K562 (cell line): ENCODE measurements around the gene BTBD2. TPM values are rescaled to one million over a fixed set of nuclear protein-coding genes. Genes with fewer than 3 reads are reported as not detected.

ENCODE experiments used
- ELF4 ChIP-seq: fragments of 450-650 bp; formaldehyde crosslinking; IDR thresholded peaks from 2 replicates; pipeline ENCODE4 v1.4.0; 2022; ENCODE audit warnings: missing genetic modification characterization
- HDAC2 ChIP-seq: fragments of 450-650 bp; IDR thresholded peaks from 2 replicates; pipeline ENCODE4 v1.6.1; 2016; ENCODE audit warnings: mild to moderate bottlenecking
- polyA plus RNA-seq, 8 experiments: library from polyadenylated mRNA; depleted of rRNA in 4 of 8; stranded (reverse) in 5 of 8; unstranded in 3 of 8; fragments of >200 nt; fragmentation: Nextera tagmentation in 2 of 8; fragmentation: Illumina TruSeq in 1 of 8; extraction: Ambion mirVana in 2 of 8; extraction: Trizol in 1 of 8; gene quantifications; 2 replicates each; pipeline versions ENCODE4 v1.2.1 to v1.2.3, GENCODE V29; 2011 to 2014; ENCODE audit warnings: inconsistent platforms in 1 of 8, missing spikeins in 1 of 8
- total RNA-seq, 7 experiments: library from RNA; depleted of rRNA in 6 of 7; stranded (reverse); fragments of >200 nt in 6 of 7; fragmentation: Illumina TruSeq in 2 of 7; extraction: Trizol in 2 of 7; gene quantifications; 2 replicates each; pipeline versions ENCODE4 v1.2.1 to v1.2.3, GENCODE V29; 2011 to 2021; ENCODE audit warnings: low replicate concordance in 1 of 7
- TF ChIP-seq, protein P1 (sequence below), 3 experiments: fragments of 200-800 bp in 1 of 3; sonication (Bioruptor generic) in 1 of 3; sonication (generic) in 1 of 3; formaldehyde crosslinking in 1 of 3; IDR thresholded peaks; 2 replicates each; pipeline versions ENCODE4 v1.6.1 to v1.8.0; 2016 to 2022; ENCODE audit warnings: mild to moderate bottlenecking in 2 of 3, missing compliant biosample characterization in 2 of 3, missing genetic modification characterization in 2 of 3, missing genetic modification reagents in 1 of 3
- TF ChIP-seq, protein P2 (sequence below): sonication (generic); formaldehyde crosslinking; IDR thresholded peaks from 2 replicates; pipeline ENCODE4 v1.8.1; 2023; ENCODE audit warnings: mild to moderate bottlenecking, missing genetic modification reagents
- TF ChIP-seq, protein P3 (sequence below): fragments of 450-650 bp; formaldehyde crosslinking; IDR thresholded peaks from 2 replicates; pipeline ENCODE4 v1.4.0; 2022; ENCODE audit warnings: missing genetic modification characterization

Gene BTBD2
- total and polyA plus RNA-seq, 9 of the 15 experiments (the other 6 are each of a cell fraction or from before 2014, with no cell fraction given) = 0.10 to 15.6 (median 6.9) TPM

DNA sequence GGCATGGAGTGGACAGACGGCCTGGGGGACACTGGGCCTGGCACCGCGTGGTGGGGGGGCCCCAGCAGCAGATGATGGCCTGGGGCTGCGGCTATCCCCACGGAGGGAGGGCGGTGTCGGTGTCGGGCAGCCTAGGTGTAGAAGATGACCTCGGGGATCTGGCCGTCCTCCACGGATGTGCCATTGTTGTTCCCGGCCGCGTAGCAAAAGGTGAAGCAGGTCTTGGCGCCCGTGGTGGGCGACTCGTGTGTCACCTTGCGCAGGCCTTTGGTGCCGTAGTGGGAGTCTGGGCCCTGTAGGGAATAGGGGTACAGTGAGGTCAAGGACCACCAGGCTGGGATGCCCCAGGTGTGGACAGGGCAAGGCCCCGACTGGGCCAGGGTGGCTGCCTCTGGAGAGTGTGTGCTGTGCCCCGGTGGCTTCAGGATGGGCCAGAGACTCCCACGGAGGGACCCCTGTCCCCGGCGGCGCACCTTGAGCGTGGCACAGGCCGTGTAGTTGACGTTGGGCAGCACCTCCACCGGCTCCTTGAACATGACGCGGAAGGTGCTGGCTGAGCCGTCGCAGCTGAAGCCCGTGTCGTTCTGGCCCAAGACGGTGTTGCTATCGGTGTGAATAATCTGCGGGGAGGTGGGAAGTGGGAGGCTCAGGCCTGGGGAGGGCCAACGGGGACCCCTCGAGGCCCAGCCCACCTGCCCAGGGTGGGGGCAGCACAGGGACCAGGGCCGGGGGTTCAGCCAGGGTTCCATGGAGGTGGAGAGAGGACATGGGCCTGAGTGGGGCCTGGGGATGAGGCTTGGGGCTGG lies 29.0 kb downstream of the BTBD2 start (continued):
- TF ChIP-seq, protein P1, sequence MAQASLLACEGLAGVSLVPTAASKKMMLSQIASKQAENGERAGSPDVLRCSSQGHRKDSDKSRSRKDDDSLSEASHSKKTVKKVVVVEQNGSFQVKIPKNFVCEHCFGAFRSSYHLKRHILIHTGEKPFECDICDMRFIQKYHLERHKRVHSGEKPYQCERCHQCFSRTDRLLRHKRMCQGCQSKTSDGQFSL (CRISPR knock-in tag; IDR thresholded peaks at IDR 0.05) = peak; percentile 49; the same call in 1 of the 2 replicates
- TF ChIP-seq, protein P1 (tag; IDR thresholded peaks at IDR 0.05) = no peak
- TF ChIP-seq HDAC2 (no peak), ELF4 (no peak)
- TF ChIP-seq, protein P2, sequence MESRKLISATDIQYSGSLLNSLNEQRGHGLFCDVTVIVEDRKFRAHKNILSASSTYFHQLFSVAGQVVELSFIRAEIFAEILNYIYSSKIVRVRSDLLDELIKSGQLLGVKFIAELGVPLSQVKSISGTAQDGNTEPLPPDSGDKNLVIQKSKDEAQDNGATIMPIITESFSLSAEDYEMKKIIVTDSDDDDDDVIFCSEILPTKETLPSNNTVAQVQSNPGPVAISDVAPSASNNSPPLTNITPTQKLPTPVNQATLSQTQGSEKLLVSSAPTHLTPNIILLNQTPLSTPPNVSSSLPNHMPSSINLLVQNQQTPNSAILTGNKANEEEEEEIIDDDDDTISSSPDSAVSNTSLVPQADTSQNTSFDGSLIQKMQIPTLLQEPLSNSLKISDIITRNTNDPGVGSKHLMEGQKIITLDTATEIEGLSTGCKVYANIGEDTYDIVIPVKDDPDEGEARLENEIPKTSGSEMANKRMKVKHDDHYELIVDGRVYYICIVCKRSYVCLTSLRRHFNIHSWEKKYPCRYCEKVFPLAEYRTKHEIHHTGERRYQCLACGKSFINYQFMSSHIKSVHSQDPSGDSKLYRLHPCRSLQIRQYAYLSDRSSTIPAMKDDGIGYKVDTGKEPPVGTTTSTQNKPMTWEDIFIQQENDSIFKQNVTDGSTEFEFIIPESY (CRISPR knock-in tag) = 0 out of 2 replicates have a peak, but pooled peaks have one; percentile 50
- TF ChIP-seq, protein P3, sequence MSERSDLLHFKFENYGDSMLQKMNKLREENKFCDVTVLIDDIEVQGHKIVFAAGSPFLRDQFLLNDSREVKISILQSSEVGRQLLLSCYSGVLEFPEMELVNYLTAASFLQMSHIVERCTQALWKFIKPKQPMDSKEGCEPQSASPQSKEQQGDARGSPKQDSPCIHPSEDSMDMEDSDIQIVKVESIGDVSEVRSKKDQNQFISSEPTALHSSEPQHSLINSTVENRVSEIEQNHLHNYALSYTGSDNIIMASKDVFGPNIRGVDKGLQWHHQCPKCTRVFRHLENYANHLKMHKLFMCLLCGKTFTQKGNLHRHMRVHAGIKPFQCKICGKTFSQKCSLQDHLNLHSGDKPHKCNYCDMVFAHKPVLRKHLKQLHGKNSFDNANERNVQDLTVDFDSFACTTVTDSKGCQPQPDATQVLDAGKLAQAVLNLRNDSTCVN (CRISPR knock-in tag) = no peak
